ENCODE results near the gene RILP. TPM values are rescaled to one million over a fixed set of nuclear protein-coding genes. Genes with fewer than 3 reads are reported as not detected.

Gene RILP
- total and polyA plus RNA-seq, 10 of the 15 experiments (the other 5 are each of a cell fraction or from before 2014, with no cell fraction given): 0.60 to 6.1 (median 3.3) TPM; not detected in 1

DNA sequence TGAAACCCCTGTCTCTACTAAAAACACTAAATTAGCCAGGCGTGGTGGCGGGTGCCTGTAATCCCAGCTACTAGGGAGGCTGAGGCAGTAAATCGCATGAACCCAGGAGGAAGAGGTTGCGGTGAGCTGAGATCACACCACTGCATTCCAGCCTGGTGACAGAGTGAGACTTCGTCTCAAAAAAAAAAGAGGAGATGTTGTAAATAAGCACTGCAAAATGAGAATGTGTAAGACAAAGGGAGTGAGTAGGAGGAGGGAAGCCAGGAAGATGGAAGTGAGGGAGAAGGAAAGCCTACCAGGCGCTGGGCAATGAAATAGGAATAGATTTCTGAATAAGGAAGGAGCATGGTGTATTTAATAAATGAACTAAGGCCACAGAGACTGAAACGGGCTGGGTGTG lies 43.7 kb upstream of the RILP start:
- Histone ChIP-seq H3K4me2 (ENCODE audit: control insufficient read depth, insufficient read depth) (no peak overlapping the region), H4K20me1 (ENCODE audit: control insufficient read depth, insufficient read depth) (no peaks in the 10 kb centered on the region), H3K27ac (ENCODE audit: control insufficient read depth, insufficient read depth) (no peak overlapping the region), H2AFZ (ENCODE audit: control insufficient read depth, low read depth, low read length) (no peak overlapping the region), H3K4me3 (no peak overlapping the region), H3K79me2 (ENCODE audit: control insufficient read depth, insufficient read depth, low read length) (no peaks in the 10 kb centered on the region), H3K27me3 (replicated peaks in 1 of 2; ENCODE audit: control insufficient read depth in 2 of 2, insufficient read depth in 2 of 2, low read length in 1 of 2) (no peaks in the 10 kb centered on the region), H3K9me3 (replicated peaks; ENCODE audit: control insufficient read depth, insufficient read depth, low read length) (no peaks in the 10 kb centered on the region), H3K36me3 (ENCODE audit: control insufficient read depth in 2 of 2, insufficient read depth in 2 of 2, low read length in 1 of 2) (no peaks in the 10 kb centered on the region), H3K4me1 (ENCODE audit: control insufficient read depth, insufficient read depth, low read length) (peaks cover 4% of the 10 kb centered on the region), H3K9ac (ENCODE audit: control insufficient read depth, insufficient read depth, low read length) (no peak overlapping the region)
- DNase-seq (ENCODE audit: low read depth, low spot score) (no peak), ATAC-seq (no peak), FAIRE-seq (no peak)
- in situ Hi-C loops (cut with MboI): no loop called here
- no TSS peak for BruUV-seq (replicated peaks)
- ChIA-PET CTCF (no interaction called here), POLR2A (no interaction called here), RAD21 (ENCODE audit: unreplicated experiment) (interaction anchor here (0.6 kb wide), 1 partner anchor 408 kb away, joined by 3 read pairs; no protein-coding TSS in a partner anchor), SMC1A (ENCODE audit: uncharacterized antibody, unreplicated experiment) (no interaction called here)
- WGBS (ENCODE audit: insufficient coverage, insufficient replicate concordance, low lambda C conversion rate, missing lambda C conversion rate): 81% methylated on average over 7 of the region's 7 CpGs
- intact Hi-C loops (cut with micrococcal nuclease; ENCODE audit: unreplicated experiment): no loop called here
- TF ChIP-seq, protein P1, sequence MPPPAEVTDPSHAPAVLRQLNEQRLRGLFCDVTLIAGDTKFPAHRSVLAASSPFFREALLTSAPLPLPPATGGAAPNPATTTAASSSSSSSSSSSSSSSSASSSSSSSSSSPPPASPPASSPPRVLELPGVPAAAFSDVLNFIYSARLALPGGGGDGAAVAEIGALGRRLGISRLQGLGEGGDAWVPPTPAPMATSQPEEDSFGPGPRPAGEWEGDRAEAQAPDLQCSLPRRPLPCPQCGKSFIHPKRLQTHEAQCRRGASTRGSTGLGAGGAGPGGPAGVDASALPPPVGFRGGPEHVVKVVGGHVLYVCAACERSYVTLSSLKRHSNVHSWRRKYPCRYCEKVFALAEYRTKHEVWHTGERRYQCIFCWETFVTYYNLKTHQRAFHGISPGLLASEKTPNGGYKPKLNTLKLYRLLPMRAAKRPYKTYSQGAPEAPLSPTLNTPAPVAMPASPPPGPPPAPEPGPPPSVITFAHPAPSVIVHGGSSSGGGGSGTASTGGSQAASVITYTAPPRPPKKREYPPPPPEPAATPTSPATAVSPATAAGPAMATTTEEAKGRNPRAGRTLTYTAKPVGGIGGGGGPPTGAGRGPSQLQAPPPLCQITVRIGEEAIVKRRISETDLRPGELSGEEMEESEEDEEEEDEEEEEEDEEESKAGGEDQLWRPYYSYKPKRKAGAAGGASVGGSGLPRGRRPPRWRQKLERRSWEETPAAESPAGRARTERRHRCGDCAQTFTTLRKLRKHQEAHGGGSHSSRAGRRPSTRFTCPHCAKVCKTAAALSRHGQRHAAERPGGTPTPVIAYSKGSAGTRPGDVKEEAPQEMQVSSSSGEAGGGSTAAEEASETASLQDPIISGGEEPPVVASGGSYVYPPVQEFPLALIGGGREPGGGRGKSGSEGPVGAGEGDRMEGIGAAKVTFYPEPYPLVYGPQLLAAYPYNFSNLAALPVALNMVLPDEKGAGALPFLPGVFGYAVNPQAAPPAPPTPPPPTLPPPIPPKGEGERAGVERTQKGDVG (CRISPR knock-in tag; IDR thresholded peaks at IDR 0.05): no peak
- TF ChIP-seq, protein P2, sequence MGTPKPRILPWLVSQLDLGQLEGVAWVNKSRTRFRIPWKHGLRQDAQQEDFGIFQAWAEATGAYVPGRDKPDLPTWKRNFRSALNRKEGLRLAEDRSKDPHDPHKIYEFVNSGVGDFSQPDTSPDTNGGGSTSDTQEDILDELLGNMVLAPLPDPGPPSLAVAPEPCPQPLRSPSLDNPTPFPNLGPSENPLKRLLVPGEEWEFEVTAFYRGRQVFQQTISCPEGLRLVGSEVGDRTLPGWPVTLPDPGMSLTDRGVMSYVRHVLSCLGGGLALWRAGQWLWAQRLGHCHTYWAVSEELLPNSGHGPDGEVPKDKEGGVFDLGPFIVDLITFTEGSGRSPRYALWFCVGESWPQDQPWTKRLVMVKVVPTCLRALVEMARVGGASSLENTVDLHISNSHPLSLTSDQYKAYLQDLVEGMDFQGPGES (IDR thresholded peaks at IDR 0.05): no peak
- TF ChIP-seq, protein P3, sequence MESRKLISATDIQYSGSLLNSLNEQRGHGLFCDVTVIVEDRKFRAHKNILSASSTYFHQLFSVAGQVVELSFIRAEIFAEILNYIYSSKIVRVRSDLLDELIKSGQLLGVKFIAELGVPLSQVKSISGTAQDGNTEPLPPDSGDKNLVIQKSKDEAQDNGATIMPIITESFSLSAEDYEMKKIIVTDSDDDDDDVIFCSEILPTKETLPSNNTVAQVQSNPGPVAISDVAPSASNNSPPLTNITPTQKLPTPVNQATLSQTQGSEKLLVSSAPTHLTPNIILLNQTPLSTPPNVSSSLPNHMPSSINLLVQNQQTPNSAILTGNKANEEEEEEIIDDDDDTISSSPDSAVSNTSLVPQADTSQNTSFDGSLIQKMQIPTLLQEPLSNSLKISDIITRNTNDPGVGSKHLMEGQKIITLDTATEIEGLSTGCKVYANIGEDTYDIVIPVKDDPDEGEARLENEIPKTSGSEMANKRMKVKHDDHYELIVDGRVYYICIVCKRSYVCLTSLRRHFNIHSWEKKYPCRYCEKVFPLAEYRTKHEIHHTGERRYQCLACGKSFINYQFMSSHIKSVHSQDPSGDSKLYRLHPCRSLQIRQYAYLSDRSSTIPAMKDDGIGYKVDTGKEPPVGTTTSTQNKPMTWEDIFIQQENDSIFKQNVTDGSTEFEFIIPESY (IDR thresholded peaks at IDR 0.05): no peak
- TF ChIP-seq NBN (IDR thresholded peaks at IDR 0.05) (no peak), SP1 (IDR thresholded peaks at IDR 0.05; ENCODE audit: low read depth, low read length) (no peak), POLR2A (IDR thresholded peaks at IDR 0.05; ENCODE audit: low read depth, low read length) (no peak), ZSCAN29 (IDR thresholded peaks at IDR 0.05) (no peak), NR2F1 (conservative IDR thresholded peaks at IDR 0.05) (no peak), BMI1 (IDR thresholded peaks at IDR 0.05; ENCODE audit: borderline replicate concordance) (no peak), SREBF1 (IDR thresholded peaks at IDR 0.05; ENCODE audit: low read length) (no peak), TARDBP (IDR thresholded peaks at IDR 0.05; ENCODE audit: borderline replicate concordance) (no peak), CREM (IDR thresholded peaks at IDR 0.05; ENCODE audit: low read depth) (no peak)
- TF ChIP-seq, protein P4, sequence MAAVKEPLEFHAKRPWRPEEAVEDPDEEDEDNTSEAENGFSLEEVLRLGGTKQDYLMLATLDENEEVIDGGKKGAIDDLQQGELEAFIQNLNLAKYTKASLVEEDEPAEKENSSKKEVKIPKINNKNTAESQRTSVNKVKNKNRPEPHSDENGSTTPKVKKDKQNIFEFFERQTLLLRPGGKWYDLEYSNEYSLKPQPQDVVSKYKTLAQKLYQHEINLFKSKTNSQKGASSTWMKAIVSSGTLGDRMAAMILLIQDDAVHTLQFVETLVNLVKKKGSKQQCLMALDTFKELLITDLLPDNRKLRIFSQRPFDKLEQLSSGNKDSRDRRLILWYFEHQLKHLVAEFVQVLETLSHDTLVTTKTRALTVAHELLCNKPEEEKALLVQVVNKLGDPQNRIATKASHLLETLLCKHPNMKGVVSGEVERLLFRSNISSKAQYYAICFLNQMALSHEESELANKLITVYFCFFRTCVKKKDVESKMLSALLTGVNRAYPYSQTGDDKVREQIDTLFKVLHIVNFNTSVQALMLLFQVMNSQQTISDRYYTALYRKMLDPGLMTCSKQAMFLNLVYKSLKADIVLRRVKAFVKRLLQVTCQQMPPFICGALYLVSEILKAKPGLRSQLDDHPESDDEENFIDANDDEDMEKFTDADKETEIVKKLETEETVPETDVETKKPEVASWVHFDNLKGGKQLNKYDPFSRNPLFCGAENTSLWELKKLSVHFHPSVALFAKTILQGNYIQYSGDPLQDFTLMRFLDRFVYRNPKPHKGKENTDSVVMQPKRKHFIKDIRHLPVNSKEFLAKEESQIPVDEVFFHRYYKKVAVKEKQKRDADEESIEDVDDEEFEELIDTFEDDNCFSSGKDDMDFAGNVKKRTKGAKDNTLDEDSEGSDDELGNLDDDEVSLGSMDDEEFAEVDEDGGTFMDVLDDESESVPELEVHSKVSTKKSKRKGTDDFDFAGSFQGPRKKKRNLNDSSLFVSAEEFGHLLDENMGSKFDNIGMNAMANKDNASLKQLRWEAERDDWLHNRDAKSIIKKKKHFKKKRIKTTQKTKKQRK (IDR thresholded peaks at IDR 0.05; ENCODE audit: low read depth, low read length): no peak
- TF ChIP-seq, protein P5, sequence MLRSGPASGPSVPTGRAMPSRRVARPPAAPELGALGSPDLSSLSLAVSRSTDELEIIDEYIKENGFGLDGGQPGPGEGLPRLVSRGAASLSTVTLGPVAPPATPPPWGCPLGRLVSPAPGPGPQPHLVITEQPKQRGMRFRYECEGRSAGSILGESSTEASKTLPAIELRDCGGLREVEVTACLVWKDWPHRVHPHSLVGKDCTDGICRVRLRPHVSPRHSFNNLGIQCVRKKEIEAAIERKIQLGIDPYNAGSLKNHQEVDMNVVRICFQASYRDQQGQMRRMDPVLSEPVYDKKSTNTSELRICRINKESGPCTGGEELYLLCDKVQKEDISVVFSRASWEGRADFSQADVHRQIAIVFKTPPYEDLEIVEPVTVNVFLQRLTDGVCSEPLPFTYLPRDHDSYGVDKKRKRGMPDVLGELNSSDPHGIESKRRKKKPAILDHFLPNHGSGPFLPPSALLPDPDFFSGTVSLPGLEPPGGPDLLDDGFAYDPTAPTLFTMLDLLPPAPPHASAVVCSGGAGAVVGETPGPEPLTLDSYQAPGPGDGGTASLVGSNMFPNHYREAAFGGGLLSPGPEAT (IDR thresholded peaks at IDR 0.05; ENCODE audit: low read depth): no peak

Measured in GM12878 (cell line).